BLaER1 (cell line): ENCODE data around the gene PCDHGA2.
"Not testable (repeated sequence)": the region's sequence is repeated elsewhere in the genome, so short reads cannot be mapped to it uniquely, and the experiment has no call there.

Experiments
- H3K27ac ChIP-seq: shearing (Covaris generic); formaldehyde crosslinking; 2 replicates; pipeline ENCODE4 v1.8.1; 2022
- H3K27me3 ChIP-seq: shearing (Covaris generic); formaldehyde crosslinking; 2 replicates; pipeline ENCODE4 v1.8.1; 2022
- H3K36me3 ChIP-seq: shearing (Covaris generic); formaldehyde crosslinking; 2 replicates; pipeline ENCODE4 v1.8.1; 2022
- H3K4me1 ChIP-seq: shearing (Covaris generic); formaldehyde crosslinking; 2 replicates; pipeline ENCODE4 v1.8.1; 2022
- H3K4me2 ChIP-seq: shearing (Covaris generic); formaldehyde crosslinking; 2 replicates; pipeline ENCODE4 v1.8.1; 2022
- H3K4me3 ChIP-seq: shearing (Covaris generic); formaldehyde crosslinking; 2 replicates; pipeline ENCODE4 v1.8.1; 2022
- H3K9ac ChIP-seq: shearing (Covaris generic); formaldehyde crosslinking; 2 replicates; pipeline ENCODE4 v1.8.1; 2022
- H3K9me3 ChIP-seq: shearing (Covaris generic); formaldehyde crosslinking; 2 replicates; pipeline ENCODE4 v1.8.1; 2022
- H4K20me1 ChIP-seq: shearing (Covaris generic); formaldehyde crosslinking; 2 replicates; pipeline ENCODE4 v1.8.1; 2022
- Cebpa-rat ChIP-seq: shearing (Covaris generic); IDR thresholded peaks from 2 replicates; pipeline ENCODE4 v1.8.1; 2022

Gene PCDHGA2

GRCh38 chr5:141345327-141345726 is 6.8 kb downstream of the PCDHGA2 start:
- Histone ChIP-seq H3K27ac (no peak overlapping the region), H3K36me3 (0 out of 2 replicates have a peak, but pooled peaks cover 6% of the 10 kb centered on the region), H3K9ac (no peak overlapping the region), H3K9me3 (peaks cover 84% of the 10 kb centered on the region), H3K4me2 (no peak overlapping the region), H3K4me1 (no peaks in the 10 kb centered on the region), H3K27me3 (no peaks in the 10 kb centered on the region), H3K4me3 (no peak overlapping the region), H4K20me1 (no peaks in the 10 kb centered on the region)
- no peak for TF ChIP-seq Cebpa-rat

DNA sequence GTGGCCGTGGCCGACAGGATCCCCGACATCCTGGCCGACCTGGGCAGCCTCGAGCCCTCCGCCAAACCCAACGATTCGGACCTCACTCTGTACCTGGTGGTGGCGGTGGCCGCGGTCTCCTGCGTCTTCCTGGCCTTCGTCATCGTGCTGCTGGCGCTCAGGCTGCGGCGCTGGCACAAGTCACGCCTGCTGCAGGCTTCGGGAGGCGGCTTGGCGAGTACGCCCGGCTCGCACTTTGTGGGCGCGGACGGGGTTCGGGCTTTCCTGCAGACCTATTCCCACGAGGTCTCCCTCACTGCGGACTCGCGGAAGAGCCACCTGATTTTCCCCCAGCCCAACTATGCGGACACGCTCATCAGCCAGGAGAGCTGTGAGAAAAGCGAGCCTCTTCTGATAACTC is 7.5 kb downstream of the PCDHGA2 start:
- not testable (repeated sequence) for H3K9ac ChIP-seq, H3K36me3 ChIP-seq, H3K27me3 ChIP-seq, H3K4me3 ChIP-seq, H3K4me2 ChIP-seq, H4K20me1 ChIP-seq, H3K4me1 ChIP-seq, H3K27ac ChIP-seq
- H3K9me3 ChIP-seq = peaks cover 84% of the 10 kb centered on the region

- Histone ChIP-seq H3K4me2 (no peak within 1 kb of the TSS), H3K27ac (no peak within 1 kb of the TSS), H3K4me3 (no peak within 1 kb of the TSS), H3K9me3 (peaks cover 79% of the 10 kb centered on the region), H3K4me1 (no peaks in the 10 kb centered on the region), H3K36me3 (no peaks in the 10 kb centered on the region), H4K20me1 (no peaks in the 10 kb centered on the region), H3K9ac (no peak within 1 kb of the TSS), H3K27me3 (no peaks in the 10 kb centered on the region)
- no peak for TF ChIP-seq Cebpa-rat
These were observed 11.5 kb downstream of the PCDHGA2 start, which contains the start of gene PCDHGB1 for GRCh38 chr5:141349917-141350619. Gene PCDHGB1, plus strand, starts transcription at chr5:141350099. Its CDS starts 162 bp downstream, at chr5:141350261.

DNA sequence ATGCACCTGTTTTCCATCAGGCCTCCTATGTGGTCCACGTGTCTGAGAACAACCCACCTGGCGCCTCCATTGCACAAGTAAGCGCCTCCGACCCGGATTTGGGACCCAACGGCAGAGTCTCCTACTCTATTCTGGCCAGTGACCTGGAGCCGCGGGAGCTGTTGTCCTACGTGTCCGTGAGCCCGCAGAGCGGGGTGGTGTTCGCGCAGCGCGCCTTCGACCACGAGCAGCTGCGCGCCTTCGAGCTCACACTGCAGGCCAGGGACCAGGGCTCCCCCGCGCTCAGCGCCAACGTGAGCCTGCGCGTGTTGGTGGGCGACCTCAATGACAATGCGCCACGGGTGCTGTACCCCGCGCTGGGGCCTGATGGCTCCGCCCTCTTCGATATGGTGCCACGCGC is 13.0 kb downstream of the PCDHGA2 start:
- Histone ChIP-seq H3K27ac (no peak overlapping the region), H3K4me2 (no peak overlapping the region), H3K9ac (no peak overlapping the region), H3K4me1 (no peaks in the 10 kb centered on the region), H3K27me3 (no peaks in the 10 kb centered on the region), H4K20me1 (no peaks in the 10 kb centered on the region), H3K9me3 (peaks cover 79% of the 10 kb centered on the region), H3K36me3 (no peaks in the 10 kb centered on the region), H3K4me3 (no peak overlapping the region)
- no peak for TF ChIP-seq Cebpa-rat

DNA sequence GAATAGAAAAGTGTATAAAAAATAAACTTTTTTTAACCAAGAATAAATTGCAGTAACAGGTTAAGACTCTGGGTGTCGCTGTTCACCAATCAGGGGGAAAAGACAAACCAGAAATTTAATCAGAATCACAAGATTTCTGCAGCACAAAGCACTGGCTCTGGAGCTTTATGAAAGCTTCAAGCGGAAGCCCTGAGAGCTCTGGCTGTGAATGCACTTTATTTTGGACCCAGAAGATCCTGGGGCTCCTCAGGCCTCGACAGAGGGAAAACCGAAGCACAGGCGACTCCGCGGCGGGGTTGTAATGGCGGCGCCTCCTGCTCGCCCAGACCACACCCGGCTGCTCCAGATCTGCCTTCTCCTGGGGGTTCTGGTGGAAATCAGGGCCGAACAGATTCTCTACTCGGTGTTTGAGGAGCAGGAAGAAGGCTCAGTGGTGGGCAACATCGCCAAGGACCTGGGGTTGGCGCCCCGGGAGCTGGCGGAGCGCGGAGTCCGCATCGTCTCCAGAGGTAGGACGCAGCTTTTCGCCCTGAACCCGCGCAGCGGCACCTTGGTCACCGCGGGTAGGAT is 16.4 kb downstream of the PCDHGA2 start, which contains the start of gene PCDHGA4:
Gene PCDHGA4, plus strand, starts transcription at position 122 of the 570 bp plus-strand sequence. Its CDS starts 87 bp downstream, at position 209.
- Histone ChIP-seq H3K27ac (no peak within 1 kb of the TSS), H3K9ac (no peak within 1 kb of the TSS), H3K4me3 (no peak within 1 kb of the TSS), H3K4me1 (no peaks in the 10 kb centered on the region), H3K36me3 (no peaks in the 10 kb centered on the region), H3K27me3 (no peaks in the 10 kb centered on the region), H3K4me2 (no peak within 1 kb of the TSS), H4K20me1 (no peaks in the 10 kb centered on the region), H3K9me3 (peaks cover 67% of the 10 kb centered on the region)
- no peak for TF ChIP-seq Cebpa-rat

DNA sequence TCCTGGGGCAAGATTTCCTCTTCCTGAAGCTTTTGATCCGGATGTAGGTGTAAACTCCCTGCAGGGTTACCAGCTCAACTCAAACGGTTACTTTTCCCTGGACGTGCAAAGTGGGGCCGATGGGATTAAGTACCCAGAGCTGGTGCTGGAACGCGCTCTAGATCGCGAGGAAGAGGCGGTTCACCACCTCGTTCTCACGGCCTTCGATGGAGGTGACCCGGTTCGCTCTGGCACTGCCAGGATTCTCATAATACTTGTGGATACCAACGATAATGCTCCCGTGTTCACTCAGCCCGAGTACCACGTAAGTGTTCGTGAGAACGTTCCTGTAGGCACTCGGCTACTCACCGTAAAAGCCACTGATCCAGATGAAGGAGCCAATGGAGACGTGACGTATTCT is 17.1 kb downstream of the PCDHGA2 start:
- H3K27me3 ChIP-seq = no peaks in the 10 kb centered on the region
- no peak for TF ChIP-seq Cebpa-rat
- peaks cover 67% of the 10 kb centered on the region for H3K9me3 ChIP-seq
- no peaks in the 10 kb centered on the region for H3K36me3 ChIP-seq
- no peak overlapping the region for H3K27ac ChIP-seq
- no peaks in the 10 kb centered on the region for H4K20me1 ChIP-seq
- H3K4me1 ChIP-seq = no peaks in the 10 kb centered on the region
- H3K4me2 ChIP-seq = no peak overlapping the region
- no peak overlapping the region for H3K9ac ChIP-seq
- H3K4me3 ChIP-seq = no peak overlapping the region

- no peak overlapping the region for H3K27ac ChIP-seq
- no peak overlapping the region for H3K4me3 ChIP-seq
- no peaks in the 10 kb centered on the region for H3K36me3 ChIP-seq
- H3K27me3 ChIP-seq = no peaks in the 10 kb centered on the region
- peaks cover 67% of the 10 kb centered on the region for H3K9me3 ChIP-seq
- H3K4me1 ChIP-seq = no peaks in the 10 kb centered on the region
- H3K9ac ChIP-seq = no peak overlapping the region
- H4K20me1 ChIP-seq = no peaks in the 10 kb centered on the region
- no peak for TF ChIP-seq Cebpa-rat
- no peak overlapping the region for H3K4me2 ChIP-seq
These were observed 17.6 kb downstream of the PCDHGA2 start for GRCh38 chr5:141356133-141356532.

- H3K9me3 ChIP-seq = peaks cover 67% of the 10 kb centered on the region
- no peak for TF ChIP-seq Cebpa-rat
- H3K27me3 ChIP-seq = no peaks in the 10 kb centered on the region
- H3K36me3 ChIP-seq = no peaks in the 10 kb centered on the region
- H3K4me3 ChIP-seq = no peak overlapping the region
- H3K4me1 ChIP-seq = no peaks in the 10 kb centered on the region
- no peak overlapping the region for H3K4me2 ChIP-seq
- H3K9ac ChIP-seq = no peak overlapping the region
- H3K27ac ChIP-seq = no peak overlapping the region
- no peaks in the 10 kb centered on the region for H4K20me1 ChIP-seq
These were observed 18.4 kb downstream of the PCDHGA2 start for GRCh38 chr5:141356950-141357349.

DNA sequence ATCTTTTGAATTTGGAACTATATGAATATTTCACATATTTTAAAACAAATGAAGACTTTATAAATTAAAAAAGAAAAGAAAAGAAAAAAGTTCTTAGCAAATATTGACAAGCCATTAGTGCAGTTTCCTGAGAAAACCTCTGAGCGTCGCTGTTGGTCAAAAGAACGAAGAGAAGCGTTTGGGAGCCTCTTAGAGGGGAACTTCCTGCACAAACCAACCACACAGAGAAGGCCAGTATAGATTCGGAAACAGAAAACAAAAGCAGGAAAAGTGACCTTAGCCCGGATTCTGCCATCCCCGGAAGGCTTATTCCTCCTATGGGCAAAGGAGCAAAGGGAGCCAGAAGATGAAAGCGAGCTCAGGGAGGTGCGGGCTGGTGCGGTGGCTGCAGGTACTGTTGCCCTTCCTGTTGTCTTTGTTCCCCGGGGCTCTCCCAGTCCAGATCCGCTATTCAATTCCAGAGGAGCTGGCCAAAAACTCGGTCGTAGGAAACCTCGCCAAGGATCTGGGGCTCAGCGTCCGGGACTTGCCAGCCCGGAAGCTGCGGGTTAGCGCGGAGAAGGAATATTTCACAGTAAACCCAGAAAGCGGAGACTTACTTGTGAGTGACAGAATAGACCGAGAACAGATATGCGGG is 21.3 kb downstream of the PCDHGA2 start, which contains the start of gene PCDHGB2:
Gene PCDHGB2, plus strand, starts transcription at position 205 of the 637 bp plus-strand sequence. Its CDS starts 142 bp downstream, at position 347.
- Histone ChIP-seq H3K4me3 (peak within 1 kb of the TSS; percentile 44), H3K36me3 (no peaks in the 10 kb centered on the region), H3K9ac (no peak within 1 kb of the TSS), H3K4me2 (no peak within 1 kb of the TSS), H3K9me3 (peaks cover 78% of the 10 kb centered on the region), H3K27ac (no peak within 1 kb of the TSS), H4K20me1 (no peaks in the 10 kb centered on the region), H3K4me1 (no peaks in the 10 kb centered on the region), H3K27me3 (no peaks in the 10 kb centered on the region)
- no peak for TF ChIP-seq Cebpa-rat

DNA sequence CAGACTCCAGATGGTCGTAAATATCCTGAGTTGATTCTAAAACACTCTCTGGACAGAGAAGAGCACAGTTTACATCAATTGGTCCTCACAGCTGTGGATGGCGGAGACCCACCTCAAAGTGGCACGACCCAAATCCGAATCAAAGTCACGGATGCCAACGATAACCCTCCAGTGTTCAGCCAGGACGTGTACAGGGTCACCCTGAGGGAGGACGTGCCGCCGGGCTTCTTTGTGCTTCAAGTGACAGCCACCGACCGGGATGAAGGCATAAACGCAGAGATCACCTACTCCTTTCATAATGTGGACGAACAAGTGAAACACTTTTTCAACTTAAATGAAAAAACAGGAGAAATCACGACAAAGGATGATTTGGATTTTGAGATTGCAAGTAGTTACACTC is 22.1 kb downstream of the PCDHGA2 start:
- Histone ChIP-seq H3K36me3 (no peaks in the 10 kb centered on the region), H4K20me1 (no peaks in the 10 kb centered on the region), H3K9me3 (peaks cover 78% of the 10 kb centered on the region), H3K9ac (no peak overlapping the region), H3K4me3 (no peak overlapping the region), H3K4me2 (no peak overlapping the region), H3K27ac (no peak overlapping the region), H3K27me3 (no peaks in the 10 kb centered on the region), H3K4me1 (no peaks in the 10 kb centered on the region)
- no peak for TF ChIP-seq Cebpa-rat
